NCI-H345 treated with DMSO at 0.1 percent for 48 hours (cell line): ENCODE results near the gene CLCF1.
"Not testable (repeated sequence)": the region's sequence is repeated elsewhere in the genome, so short reads cannot be mapped to it uniquely, and the experiment has no call there.

Experiments
- DNase-seq: peaks from one replicate; lab custom pipeline; 2025; ENCODE audit not compliant: unreplicated experiment; lab: John Stamatoyannopoulos, UW

The CLCF1 gene

GRCh38 chr11:67344264-67344663 is 29.1 kb downstream of the CLCF1 start:
- DNase-seq, result no peak

DNA sequence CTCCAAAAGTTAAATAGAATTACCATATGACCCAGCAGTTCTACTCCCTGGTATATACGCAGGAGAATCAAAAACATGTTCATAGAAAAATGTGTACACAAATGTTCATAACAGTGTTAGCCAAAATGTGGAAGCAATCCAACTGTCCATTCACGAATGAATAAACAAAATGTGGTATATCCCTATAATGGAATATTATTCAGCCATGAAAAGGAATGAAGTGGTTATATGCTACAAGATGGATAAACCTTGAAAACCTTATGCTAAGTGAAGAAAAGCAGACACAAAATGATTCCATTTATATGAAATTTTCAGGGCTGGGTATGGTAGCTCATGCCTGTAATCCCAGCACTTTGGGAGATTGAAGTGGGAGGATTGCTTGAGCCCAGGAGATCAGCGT is 36.1 kb downstream of the CLCF1 start:
- DNase-seq, result no peak

GRCh38 chr11:67332081-67332691 is 41.2 kb downstream of the CLCF1 start:
- DNase-seq, result no peak

GRCh38 chr11:67323526-67323925 is 49.9 kb downstream of the CLCF1 start:
- no peak for DNase-seq

GRCh38 chr11:67322049-67322448 is 51.3 kb downstream of the CLCF1 start:
- DNase-seq, result no peak

- DNase-seq, result no peak
Measured at GRCh38 chr11:67321313-67321871, 52.0 kb downstream of the CLCF1 start.

GRCh38 chr11:67320691-67321090 is 52.7 kb downstream of the CLCF1 start:
- DNase-seq, result no peak

- DNase-seq, result no peak
Measured at GRCh38 chr11:67320011-67320410, 53.4 kb downstream of the CLCF1 start.

GRCh38 chr11:67318876-67319275 is 54.5 kb downstream of the CLCF1 start:
- DNase-seq, result not testable (repeated sequence)

DNA sequence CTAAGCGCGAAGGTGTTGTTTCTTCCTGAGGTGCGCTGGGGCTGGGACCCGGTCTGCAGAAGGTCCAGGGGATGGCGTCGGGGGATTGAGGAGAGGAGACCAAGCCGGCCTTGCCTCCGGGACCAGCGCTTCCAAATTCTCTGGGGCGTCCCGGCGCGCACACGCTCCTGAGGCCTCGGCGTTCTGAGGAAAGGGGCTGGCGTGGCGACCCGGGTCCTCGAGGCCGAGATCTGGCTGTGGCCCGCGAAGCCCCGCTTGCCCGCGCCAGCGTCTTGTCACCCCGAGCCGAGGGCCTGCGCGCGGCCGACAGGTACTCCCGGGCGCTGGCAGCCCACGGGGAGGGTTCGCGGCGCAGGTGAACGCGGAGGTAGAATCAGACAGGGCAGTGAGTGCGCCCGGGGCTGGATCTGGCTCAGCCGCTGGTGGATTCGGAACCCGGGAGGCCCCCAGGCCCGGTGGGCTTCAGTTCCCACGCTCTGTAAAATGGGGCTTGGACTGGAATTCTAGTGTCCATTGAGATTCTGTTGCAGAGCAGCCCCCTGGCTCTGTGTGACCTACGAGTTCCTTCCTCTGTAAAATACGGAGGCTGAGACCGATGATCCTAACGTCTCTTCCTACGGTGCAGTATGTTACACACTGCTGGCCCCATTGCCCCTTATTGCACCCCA is 55.4 kb downstream of the CLCF1 start:
- no peak for DNase-seq

DNA sequence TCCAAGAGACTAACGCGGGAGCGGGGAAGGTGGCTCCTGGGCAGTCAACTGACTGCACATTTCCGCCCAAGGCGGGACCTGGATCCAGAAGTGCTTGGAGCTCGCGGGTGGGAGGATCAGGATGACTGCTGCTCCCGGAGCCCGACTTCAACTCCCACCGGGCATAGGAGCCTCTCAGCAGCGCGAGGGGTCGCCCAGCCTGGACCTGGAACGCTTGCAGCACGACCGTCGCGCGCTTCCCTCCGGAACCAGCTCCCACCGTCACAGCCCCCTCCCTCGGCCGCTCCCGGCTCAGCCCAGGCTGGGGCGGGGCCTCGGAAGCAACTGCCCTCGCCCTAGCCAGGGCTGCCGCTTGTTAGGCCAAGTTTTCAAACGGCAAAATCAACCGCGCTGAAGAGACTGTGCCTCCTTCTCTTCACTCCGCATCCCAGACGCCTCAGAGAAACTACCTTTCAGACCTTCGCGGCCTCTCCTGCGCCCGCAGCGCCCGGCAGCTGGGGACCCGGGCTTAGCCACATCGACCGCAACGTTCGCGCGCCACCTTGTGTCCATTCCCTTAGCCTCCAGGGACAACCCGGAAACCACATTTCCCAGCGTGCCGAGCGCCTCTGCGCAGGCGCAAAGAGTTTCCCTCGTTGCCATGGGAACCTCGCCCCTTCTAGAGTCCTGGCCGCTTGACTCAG is 56.1 kb downstream of the CLCF1 start:
- peak; percentile 97 for DNase-seq

GRCh38 chr11:67316882-67317204 is 56.6 kb downstream of the CLCF1 start:
- no peak for DNase-seq

GRCh38 chr11:67315325-67315909 is 58.0 kb downstream of the CLCF1 start:
- DNase-seq, result no peak

DNA sequence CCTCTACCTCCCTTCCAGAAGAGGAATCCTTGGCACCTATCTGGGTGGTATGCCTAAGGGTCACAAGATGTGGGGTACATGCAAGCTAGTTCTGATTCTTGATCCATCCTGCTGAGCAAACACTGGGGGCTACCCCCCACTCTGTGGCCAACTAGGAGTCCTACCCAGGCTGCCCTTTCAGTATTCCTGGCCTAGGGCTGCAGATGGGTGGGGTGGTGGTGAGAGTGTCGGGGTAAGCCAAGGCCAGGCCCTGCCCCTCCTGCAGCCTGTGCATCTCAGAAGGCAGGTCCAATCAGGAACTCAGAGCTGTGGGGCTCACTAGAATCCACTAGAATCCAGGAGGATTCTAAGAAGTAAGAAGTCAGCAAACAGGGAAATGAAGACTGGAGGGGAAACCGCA is 59.2 kb downstream of the CLCF1 start:
- DNase-seq, result no peak
